Fibroblast of mammary gland (primary cell): Measurements from ENCODE around the gene SDCCAG8.

Experiments used
- DNase-seq: peaks from one replicate; pipeline ENCODE4 v3.0.0-alpha.2; 2010; ENCODE audit warnings: low read depth
- H3K4me3 ChIP-seq: 2 replicates; pipeline ENCODE4 v1.5.1; 2011; ENCODE audit warnings: low read depth, mild to moderate bottlenecking, low read length, moderate library complexity; ENCODE audit not compliant: control insufficient read depth
- CTCF ChIP-seq: conservative IDR thresholded peaks from 2 replicates; pipeline ENCODE4 v1.5.1; 2011; ENCODE audit warnings: low read depth, low read length, inconsistent platforms; ENCODE audit not compliant: control insufficient read depth, insufficient read depth

The SDCCAG8 gene

GRCh38 chr1:243364330-243364729, 108.5 kb downstream of the SDCCAG8 start:
- H3K4me3 ChIP-seq = no peak overlapping the region
- DNase-seq = no peak
- no peak for TF ChIP-seq CTCF

- no peak for DNase-seq
- H3K4me3 ChIP-seq = no peak overlapping the region
- no peak for TF ChIP-seq CTCF
Observed at GRCh38 chr1:243364866-243365265, 109.0 kb downstream of the SDCCAG8 start.

GRCh38 chr1:243367314-243367713, 111.5 kb downstream of the SDCCAG8 start:
- DNase-seq = no peak
- no peak for TF ChIP-seq CTCF

GRCh38 chr1:243374412-243374811, 118.6 kb downstream of the SDCCAG8 start:
- no peak overlapping the region for H3K4me3 ChIP-seq
- no peak for TF ChIP-seq CTCF
- no peak for DNase-seq

More at GRCh38 chr1:243367314-243367713, 111.5 kb downstream of the SDCCAG8 start:
- H3K4me3 ChIP-seq = no peak overlapping the region

- DNase-seq = no peak
- TF ChIP-seq CTCF = no peak
- H3K4me3 ChIP-seq = no peak overlapping the region
Observed at GRCh38 chr1:243375596-243375995, 119.8 kb downstream of the SDCCAG8 start.

- no peak for DNase-seq
- H3K4me3 ChIP-seq = no peak overlapping the region
- no peak for TF ChIP-seq CTCF
Observed at GRCh38 chr1:243378669-243379068, 122.8 kb downstream of the SDCCAG8 start.

GRCh38 chr1:243379208-243379607, 123.4 kb downstream of the SDCCAG8 start:
- H3K4me3 ChIP-seq = no peak overlapping the region

More at GRCh38 chr1:243379208-243379607, 123.4 kb downstream of the SDCCAG8 start:
- no peak for DNase-seq
- no peak for TF ChIP-seq CTCF
